HG03520 (cell line): ENCODE data around the gene CEACAM16.
"Not testable (repeated sequence)": the region's sequence is repeated elsewhere in the genome, so short reads cannot be mapped to it uniquely, and the experiment has no call there.

ENCODE experiments used
- ATAC-seq: cut with Tn5 transposase; IDR thresholded peaks from one replicate; pipeline ENCODE4 v1.9.1; 2021; ENCODE audit warnings: mild to moderate bottlenecking, moderate library complexity; ENCODE audit not compliant: unreplicated experiment

The CEACAM16 gene

GRCh38 chr19:44703336-44704078 lies 4.6 kb downstream of the CEACAM16 start:
- ATAC-seq, result no peak

- ATAC-seq, result no peak
Observed at GRCh38 chr19:44704982-44705381, 6.0 kb downstream of the CEACAM16 start.

GRCh38 chr19:44705502-44706010 lies 6.6 kb downstream of the CEACAM16 start:
- no peak for ATAC-seq

- ATAC-seq, result no peak
Observed at GRCh38 chr19:44706506-44707236, 7.7 kb downstream of the CEACAM16 start.

- no peak for ATAC-seq
Observed at GRCh38 chr19:44707794-44708193, 8.8 kb downstream of the CEACAM16 start.

- no peak for ATAC-seq
Observed at GRCh38 chr19:44708940-44709339, 10.0 kb downstream of the CEACAM16 start.

- not testable (repeated sequence) for ATAC-seq
Observed at GRCh38 chr19:44709434-44710266, 10.7 kb downstream of the CEACAM16 start.

GRCh38 chr19:44710483-44710882 lies 11.5 kb downstream of the CEACAM16 start:
- ATAC-seq, result no peak

- ATAC-seq, result no peak
Observed at GRCh38 chr19:44712864-44713515, 14.0 kb downstream of the CEACAM16 start.

GRCh38 chr19:44714597-44715169 lies 15.7 kb downstream of the CEACAM16 start:
- ATAC-seq, result no peak

GRCh38 chr19:44717603-44718002 lies 18.7 kb downstream of the CEACAM16 start:
- no peak for ATAC-seq

GRCh38 chr19:44718441-44719261 lies 19.7 kb downstream of the CEACAM16 start:
- ATAC-seq, result no peak

GRCh38 chr19:44719262-44719701 lies 20.3 kb downstream of the CEACAM16 start:
- ATAC-seq, result no peak

GRCh38 chr19:44720396-44720795 lies 21.4 kb downstream of the CEACAM16 start:
- ATAC-seq, result not testable (repeated sequence)

GRCh38 chr19:44720945-44721344 lies 22.0 kb downstream of the CEACAM16 start:
- ATAC-seq, result no peak

- ATAC-seq, result not testable (repeated sequence)
Observed at GRCh38 chr19:44721369-44721768, 22.4 kb downstream of the CEACAM16 start.

GRCh38 chr19:44722131-44723121 lies 23.5 kb downstream of the CEACAM16 start:
- ATAC-seq, result no peak

- no peak for ATAC-seq
Observed at GRCh38 chr19:44723299-44723951, 24.5 kb downstream of the CEACAM16 start.
